NCI-H1092 (cell line): ENCODE measurements around the gene PI4KA.
"Not testable (repeated sequence)": the region's sequence is repeated elsewhere in the genome, so short reads cannot be mapped to it uniquely, and the experiment has no call there.

Experiments
- DNase-seq: peaks from one replicate; lab custom pipeline; 2025; lab: John Stamatoyannopoulos, UW

The PI4KA gene

GRCh38 chr22:20721409-20722218 is 137.0 kb downstream of the PI4KA start:
- no peak for DNase-seq

- DNase-seq: no peak
These were observed 137.8 kb downstream of the PI4KA start for GRCh38 chr22:20720692-20721408.

- DNase-seq: peak; percentile 78
These were observed 139.9 kb downstream of the PI4KA start for GRCh38 chr22:20718727-20719126.

DNA sequence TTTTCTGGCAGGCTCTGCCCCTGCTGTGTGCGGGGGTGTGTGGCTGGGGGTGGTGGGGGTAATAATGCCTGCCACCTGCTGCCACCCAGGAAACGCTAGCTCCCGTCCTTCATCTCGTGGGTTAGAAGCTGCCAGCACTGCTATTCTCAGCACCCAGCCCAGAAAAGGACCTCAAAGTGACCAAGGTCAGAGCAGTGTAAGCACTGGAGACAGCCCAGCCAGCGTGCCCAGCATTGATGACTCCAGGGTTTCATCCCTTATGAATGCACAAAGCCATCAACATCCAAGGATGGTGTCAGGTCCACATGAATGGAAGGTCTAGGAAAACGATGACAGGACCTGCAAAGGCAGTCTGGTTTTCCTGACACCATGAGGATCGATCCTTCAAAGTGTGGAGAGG is 140.6 kb downstream of the PI4KA start:
- not testable (repeated sequence) for DNase-seq

DNA sequence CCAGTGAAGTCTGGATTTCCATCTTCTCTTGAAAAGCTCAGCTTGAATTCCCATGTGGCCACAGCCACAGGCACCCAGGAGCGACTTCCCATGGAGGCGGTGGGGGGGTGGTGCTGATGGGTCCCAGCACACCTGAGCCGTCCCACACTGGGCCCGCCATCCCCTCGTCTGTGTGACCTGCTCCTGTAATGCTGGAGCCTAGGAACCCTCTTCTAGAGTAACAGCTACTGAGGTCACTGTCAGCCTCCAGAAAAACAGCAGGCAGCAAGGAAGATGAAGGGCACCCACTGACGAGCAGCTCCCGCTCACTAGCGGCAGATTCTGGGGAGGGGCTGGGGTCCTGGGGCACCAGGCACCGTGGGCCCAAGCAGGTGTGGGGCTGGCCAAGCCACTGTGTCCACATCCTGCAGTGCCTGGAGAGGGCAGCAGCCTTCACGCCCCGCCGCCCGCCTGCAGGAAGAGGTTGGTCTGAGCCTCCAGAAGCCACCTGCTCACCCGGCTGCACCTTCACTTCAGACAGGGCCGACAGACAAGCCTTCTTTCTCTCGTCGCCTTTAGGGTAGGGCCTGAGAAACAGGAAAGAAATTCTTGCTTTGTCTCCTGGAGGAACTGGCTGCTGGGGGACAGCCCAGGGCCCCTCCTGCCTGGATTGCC is 141.3 kb downstream of the PI4KA start:
- not testable (repeated sequence) for DNase-seq

DNA sequence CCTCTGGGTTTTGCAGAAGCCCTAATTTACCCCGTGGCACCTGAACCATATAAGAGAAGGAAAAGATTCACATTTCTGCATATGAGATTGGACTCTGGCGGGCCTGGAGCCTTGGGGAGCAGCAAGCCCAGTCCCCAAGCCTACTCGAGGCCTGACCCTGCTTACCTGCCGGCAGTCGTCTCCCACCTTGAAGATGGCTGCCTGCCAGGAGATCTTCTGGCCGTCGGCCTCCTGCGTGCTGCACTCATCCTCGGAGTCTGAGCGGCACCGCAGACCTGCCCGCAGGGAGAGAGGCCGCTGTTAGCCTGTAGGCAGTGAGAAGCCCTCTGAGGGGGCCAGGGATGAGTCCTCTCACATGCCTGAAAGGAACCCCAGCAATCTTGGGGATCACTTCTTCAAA is 145.5 kb downstream of the PI4KA start:
- not testable (repeated sequence) for DNase-seq

DNA sequence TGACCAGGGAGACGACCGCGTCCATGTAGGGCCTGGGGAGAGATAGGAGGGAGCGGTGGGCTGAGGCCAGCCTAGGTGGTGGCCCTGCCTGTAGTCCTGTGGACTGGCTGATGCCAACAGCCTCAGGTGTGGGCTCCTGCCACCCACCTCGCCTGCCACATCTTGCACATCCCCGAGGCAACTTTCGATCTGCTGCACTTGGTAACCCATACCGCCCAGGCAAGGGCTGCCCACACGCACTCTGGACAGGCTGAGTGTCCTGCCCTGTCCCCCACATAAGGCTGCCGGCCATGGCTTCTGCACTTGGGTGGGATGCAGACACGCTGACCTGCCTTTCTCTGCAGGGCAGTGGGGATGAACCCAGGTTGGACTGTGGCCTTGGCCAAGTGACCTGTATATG is 148.6 kb downstream of the PI4KA start:
- DNase-seq: not testable (repeated sequence)

DNA sequence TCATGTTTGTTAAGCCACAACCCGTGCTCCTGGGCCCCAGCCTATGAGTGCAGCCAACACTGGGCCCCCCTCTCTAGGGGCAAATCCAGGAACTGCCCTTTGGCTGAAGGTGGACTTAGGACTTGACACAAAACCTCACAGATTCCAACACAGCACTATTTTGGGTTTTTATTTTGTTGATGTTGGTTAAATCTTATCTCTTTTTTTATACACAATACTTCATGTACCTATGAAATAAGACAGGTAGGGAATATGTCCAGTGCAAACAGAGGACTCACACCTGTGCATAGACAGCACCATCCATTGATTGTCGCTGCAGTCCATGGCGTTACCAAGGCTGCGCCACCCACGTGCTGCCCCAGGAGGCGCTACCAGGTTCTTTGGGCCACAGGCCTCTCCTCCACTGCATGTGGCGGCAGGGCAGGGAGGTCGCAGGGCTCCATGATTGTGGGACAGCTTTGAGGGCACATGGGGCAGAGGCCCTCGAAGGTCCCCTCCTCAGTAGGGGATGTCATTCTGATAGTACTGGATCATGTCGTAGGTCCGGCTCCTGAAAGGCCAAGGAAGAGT is 151.0 kb downstream of the PI4KA start:
- not testable (repeated sequence) for DNase-seq

GRCh38 chr22:20703816-20704609 is 154.6 kb downstream of the PI4KA start:
- DNase-seq: not testable (repeated sequence)

DNA sequence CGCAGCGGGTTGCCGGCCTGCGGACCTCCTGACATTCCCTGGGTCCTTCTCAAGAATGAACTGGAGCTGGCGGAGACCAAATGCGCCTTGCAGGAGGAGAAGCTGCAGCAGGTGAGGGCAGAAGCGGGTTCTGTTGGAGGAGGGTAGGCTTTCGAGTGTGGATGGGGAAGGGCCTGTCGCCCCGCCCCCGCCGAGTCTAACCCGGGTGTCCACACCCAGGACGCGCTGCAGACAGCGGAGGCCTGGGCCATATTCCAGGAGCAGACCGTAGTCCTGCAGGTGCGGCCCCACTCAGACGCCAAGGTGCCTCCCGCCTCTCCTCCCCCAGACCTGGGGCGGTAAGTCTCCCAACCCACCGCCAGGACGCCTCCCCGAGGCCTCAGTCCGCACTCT is 155.2 kb downstream of the PI4KA start:
- DNase-seq: not testable (repeated sequence)

DNA sequence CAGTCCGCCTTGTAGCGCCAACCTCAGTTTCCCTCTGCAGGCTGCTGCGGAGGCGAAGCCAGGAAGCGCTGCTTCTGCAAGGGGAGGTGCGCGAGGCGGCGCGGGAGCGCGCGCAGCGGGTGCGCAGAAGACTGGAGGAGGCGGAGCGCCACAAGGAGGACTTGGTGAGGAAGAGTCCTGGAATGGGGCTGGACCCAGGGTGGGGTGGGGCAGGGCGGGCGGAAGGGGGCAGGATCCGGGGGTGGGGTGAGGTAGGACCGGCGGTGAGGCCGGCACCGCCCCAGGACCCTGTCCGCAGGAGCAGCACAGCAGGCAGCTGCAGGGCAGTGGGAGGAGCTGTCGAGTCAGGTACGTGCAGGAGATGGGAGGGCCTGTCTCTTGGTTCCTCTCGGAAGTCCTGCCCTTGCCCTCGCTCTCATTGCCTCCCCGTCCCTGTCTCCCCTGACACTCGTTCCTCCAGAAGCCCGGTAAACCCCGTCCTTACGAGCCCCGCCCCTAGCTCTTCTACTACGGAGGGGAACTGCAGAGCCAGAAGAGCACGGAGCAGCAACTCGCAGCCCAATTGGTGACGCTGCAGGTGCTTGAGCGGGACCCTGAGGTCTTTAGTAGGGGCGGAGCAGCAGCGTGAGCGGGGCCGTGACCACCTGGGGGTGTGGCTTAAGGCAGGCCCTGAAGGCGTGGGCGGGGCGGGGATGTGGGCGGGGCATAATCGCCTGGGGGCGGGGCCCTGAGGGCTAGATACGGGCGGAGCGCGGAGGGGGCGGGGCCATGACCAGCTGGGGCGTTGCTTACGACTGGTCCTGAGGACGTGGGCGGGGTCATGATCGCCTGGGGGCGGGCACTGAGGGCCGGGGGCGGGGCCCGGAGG is 155.8 kb downstream of the PI4KA start:
- peak; percentile 89 for DNase-seq

- DNase-seq: not testable (repeated sequence)
These were observed 156.5 kb downstream of the PI4KA start for GRCh38 chr22:20702175-20702545.

DNA sequence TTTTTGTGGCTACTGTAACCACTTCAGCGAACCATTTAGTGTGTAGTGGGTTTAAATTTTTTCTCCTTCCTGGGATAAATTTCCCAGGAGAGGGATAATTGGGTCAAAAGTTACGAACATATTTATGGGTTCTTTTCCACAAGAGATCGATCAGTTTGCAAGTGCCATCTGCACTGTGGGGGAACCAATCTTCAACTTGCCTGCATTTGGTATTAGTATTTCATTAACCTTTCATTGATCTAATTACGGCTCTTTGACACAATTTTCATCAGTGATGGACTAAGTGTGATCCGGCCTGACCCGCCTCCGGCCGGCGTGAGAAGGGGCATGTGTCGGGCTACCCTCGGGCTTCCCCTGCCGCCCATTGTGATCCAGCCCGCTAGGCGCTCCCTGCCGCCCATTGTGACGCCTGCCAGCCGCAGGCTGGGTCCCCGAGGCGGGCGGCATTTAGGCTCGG is 156.9 kb downstream of the PI4KA start:
- not testable (repeated sequence) for DNase-seq

DNA sequence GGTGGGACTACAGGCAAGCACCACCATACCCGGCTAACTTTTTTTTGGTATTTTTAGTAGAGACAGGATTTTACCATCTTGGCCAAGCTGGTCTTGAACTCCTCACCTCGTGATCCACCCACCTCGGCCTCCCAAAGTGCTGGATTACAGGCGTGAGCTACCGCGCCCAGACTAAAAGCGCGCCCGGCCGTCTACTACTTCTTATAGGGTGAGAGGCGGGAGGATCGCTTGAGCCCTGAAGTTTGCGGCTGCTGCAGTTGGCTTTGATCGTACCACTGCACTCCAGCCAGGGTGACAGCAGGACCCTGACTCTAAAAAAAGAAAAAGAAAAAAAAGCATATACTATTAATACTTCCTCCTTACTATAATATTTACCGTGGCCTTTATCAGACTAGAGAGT is 158.3 kb downstream of the PI4KA start:
- not testable (repeated sequence) for DNase-seq

DNA sequence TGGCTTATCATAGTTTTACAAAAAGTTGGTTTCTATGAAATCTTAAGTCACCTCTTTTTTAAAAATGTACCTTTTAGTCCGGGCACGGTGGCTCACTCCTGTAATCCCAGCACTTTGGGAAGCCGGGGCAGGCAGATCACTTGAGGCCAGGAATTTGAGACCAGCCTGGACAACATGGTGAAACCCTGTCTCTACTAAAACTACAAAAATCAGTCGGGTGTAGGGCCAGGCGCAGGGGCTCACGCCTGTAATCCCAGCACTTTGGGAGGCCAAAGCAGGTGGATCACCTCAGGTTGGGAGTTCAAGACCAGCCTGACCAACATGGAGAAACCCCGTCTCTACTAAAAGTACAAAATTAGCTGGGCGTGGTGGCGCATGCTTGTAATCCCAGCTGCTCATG is 158.8 kb downstream of the PI4KA start:
- not testable (repeated sequence) for DNase-seq

- peak; percentile 61 for DNase-seq
These were observed 161.0 kb downstream of the PI4KA start for GRCh38 chr22:20697481-20698113.

DNA sequence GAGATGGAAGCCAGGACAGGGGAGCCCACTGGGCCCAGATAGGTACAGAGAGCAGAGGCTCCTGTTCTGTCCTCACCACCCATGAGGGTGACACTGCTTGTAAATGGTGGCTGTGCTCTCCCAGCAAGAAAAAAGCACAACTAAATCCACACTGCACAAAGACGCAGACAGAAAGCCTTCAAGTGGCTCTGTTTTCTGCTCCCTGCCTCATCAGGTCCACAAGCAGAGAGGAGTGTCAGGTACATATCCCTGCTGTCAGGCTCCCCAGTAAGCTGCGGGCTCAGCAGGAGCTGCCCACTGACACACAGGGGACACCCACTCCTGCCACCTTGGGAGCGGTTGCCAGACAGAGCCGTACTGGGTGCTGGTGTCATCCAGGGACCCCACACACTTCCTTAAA is 162.6 kb downstream of the PI4KA start:
- DNase-seq: not testable (repeated sequence)

DNA sequence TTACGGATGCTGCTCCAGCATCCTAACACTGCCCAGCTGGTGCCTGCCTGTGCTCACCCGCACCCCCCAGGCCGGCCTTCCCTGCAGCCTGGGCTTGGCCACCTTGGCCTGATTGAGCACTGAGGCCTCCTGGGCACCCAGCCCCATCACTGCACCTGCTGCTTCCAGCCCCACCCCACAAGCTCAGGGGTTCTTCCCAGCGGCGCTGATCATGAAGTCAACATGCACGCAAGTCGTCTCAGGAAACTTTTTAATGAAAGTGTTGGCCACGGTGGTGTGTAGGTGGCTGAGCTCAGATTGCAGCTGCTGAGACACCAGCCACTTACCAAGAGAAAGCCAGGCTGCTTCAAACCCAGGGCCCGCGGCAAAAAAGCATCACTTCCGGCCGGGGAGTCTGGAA is 163.4 kb downstream of the PI4KA start:
- not testable (repeated sequence) for DNase-seq

- not testable (repeated sequence) for DNase-seq
These were observed 164.4 kb downstream of the PI4KA start for GRCh38 chr22:20694256-20694655.

DNA sequence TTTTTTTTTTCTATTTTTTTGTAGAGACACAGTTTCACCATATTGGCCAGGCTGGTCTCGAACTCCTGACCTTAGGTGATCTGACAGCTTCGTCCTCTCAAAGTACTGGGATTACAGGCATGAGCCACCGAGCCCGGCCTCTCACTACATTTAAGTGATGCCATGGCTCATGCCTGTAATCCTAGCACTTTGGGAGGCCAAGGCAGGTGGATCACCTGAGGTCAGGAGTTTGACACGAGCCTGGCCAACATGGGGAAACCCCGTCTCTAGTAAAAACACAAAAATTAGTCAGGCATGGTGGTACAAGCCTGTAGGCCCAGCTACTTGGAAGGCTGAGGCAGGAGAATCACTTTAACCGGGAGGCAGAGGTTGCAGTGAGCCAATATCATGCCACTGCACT is 165.7 kb downstream of the PI4KA start:
- not testable (repeated sequence) for DNase-seq
